H1 (cell line): ENCODE measurements around the gene BNIP2. TPM values are rescaled to one million over a fixed set of nuclear protein-coding genes. Genes with fewer than 3 reads are reported as not detected.

Experiments
- CTCF ChIA-PET: fragments of 300-600 bp; sonication (Branson Sonifier 250); formaldehyde crosslinking; loops from one replicate; lab custom pipeline; 2021; ENCODE audit not compliant: partially characterized antibody; lab: Charles Lee
- POLR2A ChIA-PET: fragments of 300-600 bp; sonication (Branson Sonifier 250); formaldehyde crosslinking; loops from one replicate; lab custom pipeline; 2021; ENCODE audit warnings: inconsistent platforms; ENCODE audit not compliant: partially characterized antibody; lab: Charles Lee
- DNase-seq, 2 experiments: peaks; one replicate each; pipeline versions ENCODE4 v3.0.0 to v3.0.0-alpha.2; 2010 to 2022; ENCODE audit warnings: low spot score in 2 of 2, low read depth in 1 of 2, mixed read lengths in 1 of 2
- FAIRE-seq: peaks from 2 replicates; lab custom pipeline; 2011; peaks lifted over from hg19 to GRCh38; lab: Jason Lieb, UNC
- H2AFZ ChIP-seq: 2 replicates; pipeline ENCODE4 v1.8.1; 2012; ENCODE audit warnings: low read length, inconsistent platforms
- H2AK5ac ChIP-seq: 2 replicates; pipeline ENCODE4 v1.6.1; 2013; ENCODE audit warnings: low read depth, low read length
- H2BK120ac ChIP-seq: replicated peaks from 2 replicates; pipeline ENCODE3; 2013; ENCODE audit warnings: low read depth, low read length, inconsistent platforms
- H2BK12ac ChIP-seq: 2 replicates; pipeline ENCODE4 v1.6.1; 2013; ENCODE audit warnings: low read depth, low read length
- H2BK15ac ChIP-seq: 2 replicates; pipeline ENCODE4 v1.6.1; 2013; ENCODE audit warnings: low read length
- H2BK20ac ChIP-seq: 2 replicates; pipeline ENCODE4 v1.6.1; 2013; ENCODE audit warnings: low read length
- H2BK5ac ChIP-seq: 2 replicates; pipeline ENCODE4 v1.6.1; 2013; ENCODE audit warnings: low read depth, low read length
- H3K14ac ChIP-seq: 2 replicates; pipeline ENCODE4 v1.6.1; 2013; ENCODE audit warnings: inconsistent platforms; ENCODE audit not compliant: insufficient read length
- H3K18ac ChIP-seq: 2 replicates; pipeline ENCODE4 v1.6.1; 2013; ENCODE audit warnings: low read length; ENCODE audit errors: extremely low read depth
- H3K23ac ChIP-seq: 2 replicates; pipeline ENCODE4 v1.6.1; 2013; ENCODE audit warnings: inconsistent platforms; ENCODE audit not compliant: insufficient read length
- H3K23me2 ChIP-seq: 2 replicates; pipeline ENCODE4 v1.6.1; 2013; ENCODE audit warnings: low read depth, low read length
- H3K27ac ChIP-seq: 2 replicates; pipeline ENCODE4 v1.6.1; 2011; ENCODE audit warnings: low read depth, low read length, inconsistent platforms
- H3K27me3 ChIP-seq, 4 experiments: replicated peaks in 1 of 4; 1 replicate in 1 of 4; 2 replicates in 3 of 4; pipeline versions ENCODE4 v1.6.1 to v1.8.1; 2011 to 2013; ENCODE audit warnings: low read length in 3 of 4, mild to moderate bottlenecking in 3 of 4, inconsistent platforms in 2 of 4, mixed read lengths in 2 of 4, moderate library complexity in 1 of 4; ENCODE audit not compliant: control insufficient read depth in 3 of 4, insufficient read depth in 3 of 4; ENCODE audit errors: extremely low read depth in 1 of 4
- H3K36me3 ChIP-seq, 4 experiments: 2 replicates each; pipeline versions ENCODE4 v1.6.1 to v1.8.1; 2011 to 2013; ENCODE audit warnings: mild to moderate bottlenecking in 4 of 4, low read length in 3 of 4, moderate library complexity in 2 of 4, control low read depth in 1 of 4, inconsistent platforms in 1 of 4; ENCODE audit not compliant: insufficient read depth in 4 of 4, control insufficient read depth in 2 of 4
- H3K4ac ChIP-seq: replicated peaks from 2 replicates; pipeline ENCODE3; 2013; ENCODE audit warnings: low read length, low read depth, mixed read lengths, inconsistent platforms; ENCODE audit not compliant: insufficient read length
- H3K4me1 ChIP-seq, 4 experiments: replicated peaks in 1 of 4; 1 replicate in 1 of 4; 2 replicates in 3 of 4; pipeline versions ENCODE4 v1.6.1 to v1.8.1; 2011 to 2013; ENCODE audit warnings: low read length in 3 of 4, inconsistent platforms in 2 of 4, mixed read lengths in 1 of 4; ENCODE audit not compliant: insufficient read depth in 4 of 4, control insufficient read depth in 3 of 4
- H3K4me2 ChIP-seq, 2 experiments: 2 replicates each; pipeline versions ENCODE4 v1.6.1 to v1.8.1; 2011 to 2013; ENCODE audit warnings: low read depth in 2 of 2, low read length in 2 of 2, control low read depth in 1 of 2, inconsistent platforms in 1 of 2, mild to moderate bottlenecking in 1 of 2; ENCODE audit not compliant: insufficient read depth in 1 of 2
- H3K4me3 ChIP-seq, 4 experiments: fragments of 200-600, 300-600 bp in 1 of 4; sonication (generic), shearing (Covaris generic), sonication (Bioruptor Twin) in 1 of 4; 2 replicates each; pipeline versions ENCODE4 v1.5.1 to v1.8.1; 2011 to 2016; ENCODE audit warnings: low read length in 4 of 4, low read depth in 3 of 4, control low read depth in 2 of 4, inconsistent platforms in 2 of 4, mild to moderate bottlenecking in 2 of 4, mixed read lengths in 1 of 4, moderate library complexity in 1 of 4; ENCODE audit not compliant: insufficient read depth in 2 of 4; ENCODE audit errors: extremely low read depth in 1 of 4
- H3K56ac ChIP-seq: replicated peaks from 2 replicates; pipeline ENCODE3; 2013; ENCODE audit warnings: low read depth, mild to moderate bottlenecking, mixed read lengths, low read length, inconsistent platforms; ENCODE audit not compliant: insufficient read length
- H3K79me1 ChIP-seq: 2 replicates; pipeline ENCODE4 v1.6.1; 2013; ENCODE audit warnings: low read depth, low read length, control low read depth
- H3K79me2 ChIP-seq, 2 experiments: 2 replicates each; pipeline versions ENCODE4 v1.6.1 to v1.8.1; 2012 to 2013; ENCODE audit warnings: low read length in 2 of 2, mild to moderate bottlenecking in 2 of 2, inconsistent platforms in 1 of 2; ENCODE audit not compliant: insufficient read depth in 2 of 2, control insufficient read depth in 1 of 2
- H3K9ac ChIP-seq, 4 experiments: replicated peaks in 1 of 4; 1 replicate in 1 of 4; 2 replicates in 3 of 4; pipeline versions ENCODE4 v1.6.1 to v1.8.1; 2011 to 2013; ENCODE audit warnings: low read depth in 3 of 4, low read length in 3 of 4, control low read depth in 2 of 4, mild to moderate bottlenecking in 2 of 4, moderate library complexity in 2 of 4, inconsistent platforms in 1 of 4; ENCODE audit errors: extremely low read depth in 1 of 4
- H3K9me3 ChIP-seq, 2 experiments: 2 replicates each; pipeline versions ENCODE4 v1.6.1 to v1.8.1; 2012 to 2013; ENCODE audit warnings: mild to moderate bottlenecking in 2 of 2, moderate library complexity in 2 of 2, control low read depth in 1 of 2, inconsistent platforms in 1 of 2, low read depth in 1 of 2, low read length in 1 of 2, mixed read lengths in 1 of 2; ENCODE audit not compliant: insufficient read depth in 2 of 2
- H4K20me1 ChIP-seq, 2 experiments: replicated peaks in 1 of 2; 2 replicates each; pipeline versions ENCODE3 to v1.8.1; 2011 to 2013; ENCODE audit warnings: inconsistent platforms in 2 of 2, low read length in 2 of 2, mild to moderate bottlenecking in 1 of 2; ENCODE audit not compliant: insufficient read depth in 2 of 2, control insufficient read depth in 1 of 2
- H4K5ac ChIP-seq: 2 replicates; pipeline ENCODE4 v1.6.1; 2013; ENCODE audit warnings: low read length, low read depth, mixed read lengths, inconsistent platforms; ENCODE audit not compliant: insufficient read length
- H4K8ac ChIP-seq: 2 replicates; pipeline ENCODE4 v1.8.0; 2013; ENCODE audit warnings: mild to moderate bottlenecking, moderate library complexity, low read length, inconsistent platforms; ENCODE audit not compliant: insufficient read depth; ENCODE audit errors: extremely low read depth
- H4K91ac ChIP-seq: replicated peaks from 2 replicates; pipeline ENCODE3; 2013; ENCODE audit warnings: low read length, mixed read lengths, inconsistent platforms; ENCODE audit not compliant: insufficient read length
- ASH2L ChIP-seq: fragments of 200-600, 300-600 bp; sonication (generic); IDR thresholded peaks from one replicate; pipeline ENCODE4 v1.7.1; 2017; ENCODE audit warnings: low read length
- BCL11A ChIP-seq, 2 experiments: IDR thresholded peaks; one replicate each; pipeline ENCODE4 v1.6.1; 2011; ENCODE audit warnings: low read depth in 2 of 2, low read length in 2 of 2, mild to moderate bottlenecking in 2 of 2
- CEBPB ChIP-seq: IDR thresholded peaks from 2 replicates; pipeline ENCODE4 v1.6.1; 2012; ENCODE audit warnings: low read depth, low read length
- CHD1 ChIP-seq: IDR thresholded peaks from 2 replicates; pipeline ENCODE4 v1.6.1; 2012; ENCODE audit warnings: low read depth, low read length, improper control_type of control experiment
- GABPA ChIP-seq: IDR thresholded peaks from 2 replicates; pipeline ENCODE4 v1.6.1; 2011; ENCODE audit warnings: mild to moderate bottlenecking, low read length, moderate library complexity, borderline replicate concordance; ENCODE audit not compliant: insufficient read depth
- GTF2F1 ChIP-seq: IDR thresholded peaks from 2 replicates; pipeline ENCODE4 v1.6.1; 2012; ENCODE audit warnings: low read depth, low read length, improper control_type of control experiment, borderline replicate concordance
- POLR2AphosphoS5 ChIP-seq: IDR thresholded peaks from 2 replicates; pipeline ENCODE4 v1.6.1; 2011; ENCODE audit warnings: low read depth, low read length
- RFX5 ChIP-seq: IDR thresholded peaks from 2 replicates; pipeline ENCODE4 v1.6.1; 2011; ENCODE audit warnings: low read depth, low read length, improper control_type of control experiment, borderline replicate concordance
- SIN3A ChIP-seq, 2 experiments: IDR thresholded peaks in 1 of 2; conservative IDR thresholded peaks in 1 of 2; 2 replicates each; pipeline ENCODE4 v1.6.1; 2011 to 2012; ENCODE audit warnings: low read length in 2 of 2, improper control_type of control experiment in 1 of 2, low read depth in 1 of 2, mild to moderate bottlenecking in 1 of 2
- SIX5 ChIP-seq: IDR thresholded peaks from 2 replicates; pipeline ENCODE4 v1.6.1; 2011; ENCODE audit warnings: mild to moderate bottlenecking, low read depth, low read length
- SP2 ChIP-seq: IDR thresholded peaks from 2 replicates; pipeline ENCODE4 v1.6.1; 2012; ENCODE audit warnings: mild to moderate bottlenecking, low read length, inconsistent platforms
- SUZ12 ChIP-seq: fragments of 200-600 bp; sonication (generic); IDR thresholded peaks from 2 replicates; pipeline ENCODE4 v1.6.1; 2012; ENCODE audit warnings: mild to moderate bottlenecking, inconsistent platforms, low read length, moderate library complexity, mixed read lengths
- TAF1 ChIP-seq: IDR thresholded peaks from 2 replicates; pipeline ENCODE4 v1.6.1; 2011; ENCODE audit warnings: mild to moderate bottlenecking, low read depth, low read length
- USF2 ChIP-seq: IDR thresholded peaks from 2 replicates; pipeline ENCODE4 v1.6.1; 2011; ENCODE audit warnings: low read length, improper control_type of control experiment
- WGBS, 2 experiments: shearing (Covaris generic) in 1 of 2; methylation state at CpG; one replicate each; pipeline versions ENCODE4 v1.1.6 to v1.1.7; 2013 to 2015; ENCODE audit warnings: low lambda C conversion rate in 2 of 2, mixed read lengths in 2 of 2, inconsistent platforms in 1 of 2, low coverage in 1 of 2, missing lambda C conversion rate in 1 of 2; ENCODE audit not compliant: insufficient replicate concordance in 2 of 2, insufficient coverage in 1 of 2, insufficient read length in 1 of 2; ENCODE audit errors: extremely low coverage in 1 of 2, missing lambda C conversion rate in 1 of 2; 5-methylcytosine and 5-hydroxymethylcytosine counted together
- polyA plus RNA-seq, 7 experiments: library from polyadenylated mRNA; depleted of rRNA in 3 of 7; stranded (reverse) in 5 of 7; unstranded in 2 of 7; fragments of >200 nt in 5 of 7; fragments of 200-250 nt in 2 of 7; gene quantifications; 1 replicate in 5 of 7; 2 replicates in 1 of 7; 4 replicates in 1 of 7; pipeline versions ENCODE4 v1.2.1 to v1.2.3, GENCODE V29; 2011 to 2013; ENCODE audit warnings: missing spikeins in 2 of 7, mixed read lengths in 2 of 7
- total RNA-seq: library from RNA; stranded (reverse); fragmentation: NEBNext Ultra II Directional; extraction: Animal tissue kit (Norgen Biotek cat#: 25700); gene quantifications from 2 replicates; pipeline ENCODE4 v1.2.1, GENCODE V29; 2021

BNIP2 gene
- total and polyA plus RNA-seq, 2 of the 8 experiments (the other 6 are each of a cell fraction or from before 2014, with no cell fraction given) = 11.8 to 40.6 TPM

GRCh38 chr15:59701880-59702279 is 12.8 kb upstream of the BNIP2 start:
- FAIRE-seq = no peak
- Histone ChIP-seq H3K4me1 (no peaks in the 10 kb centered on the region), H3K14ac (no peak overlapping the region)
- TF ChIP-seq CHD1 (no peak), BCL11A (IDR thresholded peaks at IDR 0.05; ENCODE audit: low read depth in 2 of 2, low read length in 2 of 2) (no peak), SIX5 (no peak), SIN3A (conservative IDR thresholded peaks at IDR 0.05 in 1 of 2, IDR thresholded peaks at IDR 0.05 in 1 of 2; ENCODE audit: low read depth in 1 of 2, low read length in 2 of 2) (no peak), CEBPB (no peak), POLR2AphosphoS5 (no peak), SUZ12 (no peak), GTF2F1 (no peak), SP2 (no peak), ASH2L (no peak), USF2 (no peak), TAF1 (no peak), RFX5 (no peak), GABPA (no peak)

More at GRCh38 chr15:59701880-59702279, 12.8 kb upstream of the BNIP2 start:
- Histone ChIP-seq H2BK12ac (no peak overlapping the region), H3K27ac (no peak overlapping the region), H3K18ac (no peak overlapping the region), H2BK15ac (no peak overlapping the region), H4K8ac (no peak overlapping the region), H3K9me3 (no peaks in the 10 kb centered on the region), H3K27me3 (peaks cover 0 to 1% (median 0%) of the 10 kb centered on the region in 4 experiments; a peak in 1 of 7 replicates), H3K23me2 (no peaks in the 10 kb centered on the region), H3K56ac (no peak overlapping the region), H2BK5ac (no peak overlapping the region), H3K36me3 (no peaks in the 10 kb centered on the region), H3K4me2 (no peak overlapping the region), H2AFZ (peak overlapping the region; percentile 57; the same call in 1 of the 2 replicates), H3K4ac (no peak overlapping the region), H3K23ac (no peak overlapping the region), H2BK120ac (no peak overlapping the region), H3K79me2 (no peaks in the 10 kb centered on the region), H3K4me3 (no peak overlapping the region), H3K9ac (no peak overlapping the region), H4K20me1 (no peaks in the 10 kb centered on the region), H4K5ac (no peak overlapping the region), H2BK20ac (no peak overlapping the region), H4K91ac (no peak overlapping the region), H3K79me1 (no peaks in the 10 kb centered on the region), H2AK5ac (no peak overlapping the region)
- WGBS, 2 experiments = 95% methylated on average over 4 of the region's 4 CpGs; no CpG with 5 or more reads in 1 of the 2 experiments
- ChIA-PET CTCF (interaction anchor here (0.9 kb wide), 1 partner anchor 10 kb away, joined by 3 read pairs; no protein-coding TSS in a partner anchor), POLR2A (no interaction called here)
- no peak for DNase-seq
